AG09309 (cell line): ENCODE data around the gene PSTPIP1.

Experiments
- DNase-seq: peaks from one replicate; pipeline ENCODE4 v3.0.0-alpha.2; 2010; ENCODE audit warnings: low read depth
- H3K4me3 ChIP-seq: 2 replicates; pipeline ENCODE4 v1.5.1; 2011; ENCODE audit warnings: mild to moderate bottlenecking, low read depth, low read length, moderate library complexity; ENCODE audit not compliant: control insufficient read depth
- TF ChIP-seq, protein P1 (sequence below): IDR thresholded peaks from 2 replicates; pipeline ENCODE4 v1.5.1; 2011; ENCODE audit warnings: mild to moderate bottlenecking, low read depth, low read length, inconsistent platforms; ENCODE audit not compliant: insufficient read depth, control insufficient read depth; ENCODE audit errors: missing control alignments

Gene PSTPIP1

DNA sequence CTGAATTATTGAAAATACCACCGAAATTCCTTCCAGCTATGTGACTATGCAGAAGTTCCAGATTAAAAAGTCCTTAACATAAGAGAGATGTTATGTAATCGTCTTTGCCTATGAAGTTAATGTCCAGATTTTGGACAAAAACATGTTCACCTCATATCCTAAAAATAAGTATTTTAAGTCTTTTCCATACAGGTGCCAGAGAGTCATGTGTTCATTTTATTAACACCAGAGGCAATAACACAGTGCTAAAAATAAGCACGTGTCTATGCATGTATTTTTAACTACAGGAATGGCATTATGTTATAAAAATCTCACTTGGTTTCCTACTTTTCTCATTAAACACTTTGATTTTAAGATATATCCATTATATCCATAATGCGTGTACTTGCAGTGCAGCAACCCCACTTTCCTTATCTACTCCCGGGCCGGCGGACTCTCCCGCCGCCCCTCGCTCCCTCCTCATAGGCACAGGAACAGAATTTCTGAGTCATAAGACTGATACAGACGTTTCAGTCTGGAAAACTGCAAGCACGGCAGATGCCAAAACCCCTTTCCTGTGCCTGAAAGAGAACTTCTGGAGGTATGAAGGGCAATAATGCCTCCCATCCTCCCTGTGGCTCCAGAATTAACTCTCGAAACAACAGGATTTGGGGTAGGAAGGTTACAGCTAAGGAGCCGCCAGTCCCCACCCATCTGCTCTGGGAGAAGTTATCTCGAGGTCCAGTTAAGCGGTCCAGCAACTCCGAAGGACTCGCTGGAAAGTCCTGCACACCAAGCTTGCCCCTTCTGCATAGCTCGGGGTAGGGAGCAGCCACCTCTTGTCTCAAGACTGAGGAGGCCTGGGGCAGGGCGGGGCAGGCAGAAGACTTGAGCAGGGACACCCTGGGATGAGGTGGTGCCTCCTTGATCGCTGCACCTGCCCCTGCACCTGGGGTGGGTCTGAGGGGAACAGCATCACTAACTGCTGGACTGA lies 22.3 kb upstream of the PSTPIP1 start:
- peak overlapping the region; percentile 14 for H3K4me3 ChIP-seq
- TF ChIP-seq, protein P1, sequence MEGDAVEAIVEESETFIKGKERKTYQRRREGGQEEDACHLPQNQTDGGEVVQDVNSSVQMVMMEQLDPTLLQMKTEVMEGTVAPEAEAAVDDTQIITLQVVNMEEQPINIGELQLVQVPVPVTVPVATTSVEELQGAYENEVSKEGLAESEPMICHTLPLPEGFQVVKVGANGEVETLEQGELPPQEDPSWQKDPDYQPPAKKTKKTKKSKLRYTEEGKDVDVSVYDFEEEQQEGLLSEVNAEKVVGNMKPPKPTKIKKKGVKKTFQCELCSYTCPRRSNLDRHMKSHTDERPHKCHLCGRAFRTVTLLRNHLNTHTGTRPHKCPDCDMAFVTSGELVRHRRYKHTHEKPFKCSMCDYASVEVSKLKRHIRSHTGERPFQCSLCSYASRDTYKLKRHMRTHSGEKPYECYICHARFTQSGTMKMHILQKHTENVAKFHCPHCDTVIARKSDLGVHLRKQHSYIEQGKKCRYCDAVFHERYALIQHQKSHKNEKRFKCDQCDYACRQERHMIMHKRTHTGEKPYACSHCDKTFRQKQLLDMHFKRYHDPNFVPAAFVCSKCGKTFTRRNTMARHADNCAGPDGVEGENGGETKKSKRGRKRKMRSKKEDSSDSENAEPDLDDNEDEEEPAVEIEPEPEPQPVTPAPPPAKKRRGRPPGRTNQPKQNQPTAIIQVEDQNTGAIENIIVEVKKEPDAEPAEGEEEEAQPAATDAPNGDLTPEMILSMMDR: no peak
- no peak for DNase-seq

GRCh38 chr15:76973362-76973743 lies 21.6 kb upstream of the PSTPIP1 start:
- H3K4me3 ChIP-seq: no peak overlapping the region
- no peak for DNase-seq
- TF ChIP-seq, protein P1: peak; percentile 44

DNA sequence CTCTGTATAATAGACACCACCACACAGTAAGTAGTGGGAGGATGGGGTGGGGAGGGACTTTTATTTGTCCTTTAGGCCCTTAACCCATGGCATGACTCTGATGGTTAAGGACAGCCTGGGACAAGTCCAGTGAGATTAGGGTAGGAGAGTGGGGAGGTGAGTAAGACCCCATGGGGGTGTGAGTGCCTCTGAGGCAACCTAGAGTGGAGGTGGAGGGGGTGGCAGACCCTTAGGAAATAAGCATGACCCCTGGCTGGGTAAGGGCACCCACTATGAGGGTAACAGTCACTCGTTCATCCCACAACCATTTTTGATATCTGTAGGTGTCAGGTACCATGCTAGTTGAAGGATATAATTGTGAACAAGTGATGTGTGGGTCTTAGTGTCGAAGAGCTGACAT lies 21.0 kb upstream of the PSTPIP1 start:
- TF ChIP-seq, protein P1: no peak
- no peak for DNase-seq
- no peak overlapping the region for H3K4me3 ChIP-seq

- TF ChIP-seq, protein P1: no peak
- H3K4me3 ChIP-seq: no peak overlapping the region
- no peak for DNase-seq
Observed at GRCh38 chr15:76974456-76975036, 20.4 kb upstream of the PSTPIP1 start.

- TF ChIP-seq, protein P1: no peak
Observed at GRCh38 chr15:76976141-76976540, 18.8 kb upstream of the PSTPIP1 start.

DNA sequence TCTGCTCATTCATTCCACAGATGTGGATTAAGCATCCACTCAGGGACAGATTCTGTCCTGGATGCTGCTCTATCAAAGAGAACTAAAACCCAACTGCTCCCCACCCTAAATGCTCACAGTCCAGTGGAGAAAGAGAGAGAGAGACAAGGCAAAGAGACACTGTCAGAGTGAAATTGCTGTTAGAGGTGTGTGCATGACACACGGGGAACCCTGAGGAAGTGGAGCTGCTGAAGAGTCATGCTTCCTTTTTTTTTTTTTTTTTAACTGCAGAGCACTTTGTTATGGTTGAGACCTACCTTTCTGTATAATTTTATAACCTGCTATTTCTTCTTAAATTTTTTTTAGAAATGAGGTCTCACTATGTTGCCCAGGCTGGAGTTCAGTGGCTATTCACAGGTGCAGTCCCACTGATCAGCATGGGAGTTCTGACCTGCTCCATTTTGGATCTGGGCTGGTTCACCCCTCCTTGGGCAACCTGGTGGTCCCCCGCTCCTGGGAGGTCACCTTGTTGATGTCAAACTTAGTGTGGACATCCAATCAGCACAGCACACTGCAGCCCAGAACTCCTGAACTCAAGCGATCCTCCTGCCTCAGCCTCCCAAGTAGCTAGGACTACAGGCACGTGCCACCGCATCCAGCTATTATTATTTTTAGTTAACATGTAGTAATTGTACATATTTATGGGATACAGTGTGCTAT lies 18.2 kb upstream of the PSTPIP1 start:
- no peak for DNase-seq
- TF ChIP-seq, protein P1: no peak
- H3K4me3 ChIP-seq: no peak overlapping the region

More at GRCh38 chr15:76976141-76976540, 18.8 kb upstream of the PSTPIP1 start:
- no peak overlapping the region for H3K4me3 ChIP-seq
- no peak for DNase-seq
